Hepatocyte (in vitro differentiated cells): ENCODE measurements around the gene SEMA6A. TPM values are rescaled to one million over a fixed set of nuclear protein-coding genes. Genes with fewer than 3 reads are reported as not detected.

ENCODE experiments used
- DNase-seq: peaks from one replicate; pipeline ENCODE4 v3.0.0-alpha.2; 2016; ENCODE audit warnings: low spot score
- H2AFZ ChIP-seq: fragments of 200-600 bp; sonication (generic); 2 replicates; pipeline ENCODE4 v1.6.0; 2016; ENCODE audit warnings: antibody characterized with exemption, mild to moderate bottlenecking
- H3K27ac ChIP-seq: fragments of 200-600 bp; sonication (generic); 2 replicates; pipeline ENCODE4 v1.5.1; 2016; ENCODE audit warnings: mild to moderate bottlenecking
- H3K27me3 ChIP-seq: fragments of 200-600 bp; sonication (generic); 2 replicates; pipeline ENCODE4 v1.6.1; 2016
- H3K36me3 ChIP-seq: fragments of 200-600 bp; sonication (generic); replicated peaks from 2 replicates; pipeline ENCODE4 v1.5.1; 2016; ENCODE audit warnings: low read depth; ENCODE audit not compliant: insufficient read depth
- H3K4me1 ChIP-seq: fragments of 200-600 bp; sonication (generic); 2 replicates; pipeline ENCODE4 v1.5.1; 2016; ENCODE audit warnings: mild to moderate bottlenecking, moderate library complexity; ENCODE audit not compliant: insufficient read depth
- H3K4me2 ChIP-seq: fragments of 200-600 bp; sonication (generic); 2 replicates; pipeline ENCODE4 v1.6.0; 2016
- H3K4me3 ChIP-seq: fragments of 200-600 bp; sonication (generic); 2 replicates; pipeline ENCODE4 v1.5.1; 2016; ENCODE audit warnings: mild to moderate bottlenecking
- H3K79me2 ChIP-seq: fragments of 200-600 bp; sonication (generic); 2 replicates; pipeline ENCODE4 v1.6.0; 2017; ENCODE audit warnings: mild to moderate bottlenecking
- H3K9me2 ChIP-seq: fragments of 200-600 bp; sonication (generic); replicated peaks from 2 replicates; pipeline ENCODE4 v1.6.0; 2017; ENCODE audit warnings: mild to moderate bottlenecking; ENCODE audit not compliant: insufficient read depth
- H3K9me3 ChIP-seq: fragments of 200-600 bp; sonication (generic); 2 replicates; pipeline ENCODE4 v1.5.1; 2016; ENCODE audit warnings: low read depth, mild to moderate bottlenecking
- H4K20me1 ChIP-seq: fragments of 200-600 bp; sonication (generic); 2 replicates; pipeline ENCODE4 v1.6.0; 2016; ENCODE audit warnings: mild to moderate bottlenecking; ENCODE audit not compliant: insufficient read depth, poor library complexity, severe bottlenecking
- CTCF ChIP-seq: fragments of 200-600 bp; sonication (generic); IDR thresholded peaks from 2 replicates; pipeline ENCODE4 v1.5.1; 2016; ENCODE audit warnings: antibody characterized with exemption, mild to moderate bottlenecking; ENCODE audit not compliant: poor library complexity
- EZH2 ChIP-seq: fragments of 200-600 bp; sonication (generic); IDR thresholded peaks from 2 replicates; pipeline ENCODE4 v1.6.1; 2016; ENCODE audit warnings: antibody characterized with exemption, mild to moderate bottlenecking, borderline replicate concordance
- EZH2phosphoT487 ChIP-seq: fragments of 200-600 bp; sonication (generic); IDR thresholded peaks from one replicate; pipeline ENCODE4 v1.6.1; 2018; ENCODE audit warnings: antibody characterized with exemption, mild to moderate bottlenecking, low read depth, moderate library complexity; ENCODE audit not compliant: unreplicated experiment, severe bottlenecking
- WGBS: methylation state at CpG from one replicate; pipeline ENCODE4 v1.1.6; 2016; ENCODE audit warnings: low lambda C conversion rate; ENCODE audit errors: missing lambda C conversion rate; 5-methylcytosine and 5-hydroxymethylcytosine counted together
- polyA plus RNA-seq: library from polyadenylated mRNA; unstranded; fragments of >200 nt; fragmentation: Nextera tagmentation; extraction: Ambion mirVana; gene quantifications from 2 replicates; pipeline ENCODE4 v1.2.1, GENCODE V29; 2016
- total RNA-seq: library from RNA; depleted of rRNA; stranded (reverse); fragments of >200 nt; gene quantifications from 2 replicates; pipeline ENCODE4 v1.2.3, GENCODE V29; 2014

The SEMA6A gene
- total and polyA plus RNA-seq, 2 experiments from 2014 or later, result 38.2 to 68.6 TPM

GRCh38 chr5:116486588-116486987 is 88.0 kb downstream of the SEMA6A start:
- H3K27me3 ChIP-seq, result no peaks in the 10 kb centered on the region
- no peak overlapping the region for H3K4me3 ChIP-seq
- H2AFZ ChIP-seq, result no peak overlapping the region
- no peak overlapping the region for H3K4me2 ChIP-seq
- no peaks in the 10 kb centered on the region for H3K9me3 ChIP-seq
- no peaks in the 10 kb centered on the region for H3K9me2 ChIP-seq
- no peaks in the 10 kb centered on the region for H3K36me3 ChIP-seq
- H3K27ac ChIP-seq, result no peak overlapping the region
- WGBS, result 84% methylated on average over 8 of the region's 8 CpGs
- TF ChIP-seq EZH2phosphoT487 (no peak), CTCF (no peak), EZH2 (no peak)
- H3K79me2 ChIP-seq, result no peaks in the 10 kb centered on the region
- DNase-seq, result no peak
- H3K4me1 ChIP-seq, result no peaks in the 10 kb centered on the region
- H4K20me1 ChIP-seq, result no peaks in the 10 kb centered on the region

GRCh38 chr5:116484645-116485044 is 90.0 kb downstream of the SEMA6A start:
- Histone ChIP-seq H3K36me3 (no peaks in the 10 kb centered on the region), H3K79me2 (no peaks in the 10 kb centered on the region), H3K4me1 (no peaks in the 10 kb centered on the region), H4K20me1 (no peaks in the 10 kb centered on the region), H2AFZ (no peak overlapping the region), H3K27ac (no peak overlapping the region), H3K9me2 (no peaks in the 10 kb centered on the region), H3K27me3 (no peaks in the 10 kb centered on the region), H3K9me3 (no peaks in the 10 kb centered on the region), H3K4me2 (no peak overlapping the region), H3K4me3 (no peak overlapping the region)
- TF ChIP-seq EZH2phosphoT487 (no peak), EZH2 (no peak), CTCF (no peak)
- WGBS, result 86% methylated on average over 4 of the region's 4 CpGs
- no peak for DNase-seq

GRCh38 chr5:116482394-116482793 is 92.2 kb downstream of the SEMA6A start:
- Histone ChIP-seq H3K4me1 (no peaks in the 10 kb centered on the region), H3K36me3 (no peaks in the 10 kb centered on the region), H3K79me2 (no peaks in the 10 kb centered on the region), H3K9me3 (no peaks in the 10 kb centered on the region), H3K4me2 (no peak overlapping the region), H3K27ac (no peak overlapping the region), H3K9me2 (no peaks in the 10 kb centered on the region), H3K4me3 (no peak overlapping the region), H2AFZ (no peak overlapping the region), H3K27me3 (no peaks in the 10 kb centered on the region), H4K20me1 (no peaks in the 10 kb centered on the region)
- 88% methylated on average over 1 of the region's 1 CpG for WGBS
- TF ChIP-seq EZH2 (no peak), EZH2phosphoT487 (no peak), CTCF (no peak)
- DNase-seq, result no peak

- no peaks in the 10 kb centered on the region for H3K9me2 ChIP-seq
- no peak overlapping the region for H3K4me3 ChIP-seq
- TF ChIP-seq CTCF (no peak), EZH2phosphoT487 (no peak), EZH2 (no peak)
- H3K4me2 ChIP-seq, result no peak overlapping the region
- peaks cover 7% of the 10 kb centered on the region for H3K36me3 ChIP-seq
- H3K4me1 ChIP-seq, result no peaks in the 10 kb centered on the region
- no peak for DNase-seq
- no peaks in the 10 kb centered on the region for H3K79me2 ChIP-seq
- H2AFZ ChIP-seq, result no peak overlapping the region
- H4K20me1 ChIP-seq, result no peaks in the 10 kb centered on the region
- peaks cover 2% of the 10 kb centered on the region for H3K9me3 ChIP-seq
- no peaks in the 10 kb centered on the region for H3K27me3 ChIP-seq
- no peak overlapping the region for H3K27ac ChIP-seq
- WGBS, result 94% methylated on average over 5 of the region's 5 CpGs
Observed at GRCh38 chr5:116480894-116481510, 93.6 kb downstream of the SEMA6A start.
